ENCODE measurements around the gene SUMO2.
A peak's percentile ranks its signal among the peaks of the same experiment; 100 is the strongest.

SUMO2 gene

DNA sequence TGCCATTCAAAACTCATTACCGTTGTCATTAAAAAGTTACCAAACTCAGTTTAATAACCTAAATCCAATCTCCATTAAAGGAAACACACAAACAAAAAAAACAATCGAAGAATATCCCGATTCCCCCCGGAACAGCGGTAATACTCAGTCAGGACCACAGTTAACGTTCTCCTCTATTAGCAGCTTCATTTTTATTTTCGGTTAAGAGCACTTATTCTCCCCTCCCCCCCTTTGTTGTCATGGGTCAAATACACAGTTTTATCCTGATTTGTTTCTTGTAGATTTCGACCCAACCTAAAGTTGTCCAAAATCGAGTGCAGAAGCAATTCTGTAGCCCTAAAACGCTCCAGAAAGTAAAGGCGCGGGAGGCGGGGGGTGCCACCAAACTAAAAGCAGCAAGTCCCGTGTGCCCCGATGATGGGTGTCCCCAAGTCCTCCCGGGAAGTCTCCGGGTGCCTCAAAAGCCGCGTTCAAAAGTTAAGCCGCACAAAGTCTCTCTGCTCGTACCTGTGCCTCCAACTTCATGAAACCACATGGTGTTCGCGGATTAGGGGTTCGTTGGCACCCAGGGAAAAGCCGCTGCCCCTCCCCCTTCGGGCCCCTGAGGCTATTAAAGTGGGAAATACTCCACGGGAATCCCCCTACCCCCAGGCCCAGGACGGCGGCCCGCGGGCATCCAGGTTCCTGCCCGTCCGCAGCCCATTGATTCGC is 996 bp downstream of the SUMO2 start:
- H2AFZ ChIP-seq (ENCODE audit: low read depth, low read length): no peak overlapping the region
- H3K9me3 ChIP-seq (ENCODE audit: insufficient read depth, low read length): no peaks in the 10 kb centered on the region
- peaks cover 69% of the 10 kb centered on the region for H3K79me2 ChIP-seq (ENCODE audit: low read length)
- peaks cover 33% of the 10 kb centered on the region for H4K20me1 ChIP-seq (ENCODE audit: insufficient read depth, low read length)
- H3K27me3 ChIP-seq (ENCODE audit: low read depth, low read length): no peaks in the 10 kb centered on the region
- TF ChIP-seq EZH2phosphoT487 (IDR thresholded peaks at IDR 0.05; ENCODE audit: low read depth): no peak
- TF ChIP-seq, protein P1, sequence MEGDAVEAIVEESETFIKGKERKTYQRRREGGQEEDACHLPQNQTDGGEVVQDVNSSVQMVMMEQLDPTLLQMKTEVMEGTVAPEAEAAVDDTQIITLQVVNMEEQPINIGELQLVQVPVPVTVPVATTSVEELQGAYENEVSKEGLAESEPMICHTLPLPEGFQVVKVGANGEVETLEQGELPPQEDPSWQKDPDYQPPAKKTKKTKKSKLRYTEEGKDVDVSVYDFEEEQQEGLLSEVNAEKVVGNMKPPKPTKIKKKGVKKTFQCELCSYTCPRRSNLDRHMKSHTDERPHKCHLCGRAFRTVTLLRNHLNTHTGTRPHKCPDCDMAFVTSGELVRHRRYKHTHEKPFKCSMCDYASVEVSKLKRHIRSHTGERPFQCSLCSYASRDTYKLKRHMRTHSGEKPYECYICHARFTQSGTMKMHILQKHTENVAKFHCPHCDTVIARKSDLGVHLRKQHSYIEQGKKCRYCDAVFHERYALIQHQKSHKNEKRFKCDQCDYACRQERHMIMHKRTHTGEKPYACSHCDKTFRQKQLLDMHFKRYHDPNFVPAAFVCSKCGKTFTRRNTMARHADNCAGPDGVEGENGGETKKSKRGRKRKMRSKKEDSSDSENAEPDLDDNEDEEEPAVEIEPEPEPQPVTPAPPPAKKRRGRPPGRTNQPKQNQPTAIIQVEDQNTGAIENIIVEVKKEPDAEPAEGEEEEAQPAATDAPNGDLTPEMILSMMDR (IDR thresholded peaks at IDR 0.05; ENCODE audit: low read depth, low read length): no peak
- H3K9ac ChIP-seq (ENCODE audit: low read length): peak overlapping the region; percentile 99
- H3K4me3 ChIP-seq (ENCODE audit: low read length): peak overlapping the region; percentile 96
- peak overlapping the region; percentile 84 for H3K27ac ChIP-seq (ENCODE audit: low read length)
- H3K4me1 ChIP-seq (ENCODE audit: low read length): peaks cover 13% of the 10 kb centered on the region
- peak overlapping the region; percentile 92 for H3K4me2 ChIP-seq (ENCODE audit: low read length)
- peaks cover 34% of the 10 kb centered on the region for H3K36me3 ChIP-seq (replicated peaks; ENCODE audit: low read depth, low read length)

DNA sequence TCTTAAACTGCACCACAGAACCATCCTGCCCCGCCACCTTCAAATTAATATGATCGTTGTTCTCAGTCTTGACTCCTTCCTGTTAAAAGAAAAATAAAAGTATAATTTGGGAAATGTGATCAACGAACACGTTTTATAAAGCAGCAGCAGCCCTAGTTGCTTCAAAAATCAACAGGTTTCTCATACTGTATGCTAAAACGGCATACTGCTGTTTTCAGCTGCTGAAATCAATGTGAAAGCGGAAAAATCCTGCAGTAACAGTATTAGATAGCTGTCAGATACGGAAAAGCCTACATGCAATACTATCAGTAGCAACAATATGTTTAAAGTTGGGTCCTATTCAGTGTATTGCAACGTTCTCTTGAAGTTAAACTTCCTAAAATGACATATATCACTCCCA is 1.6 kb downstream of the SUMO2 start:
- peaks cover 40% of the 10 kb centered on the region for H4K20me1 ChIP-seq (ENCODE audit: insufficient read depth, low read length)
- TF ChIP-seq EZH2phosphoT487 (IDR thresholded peaks at IDR 0.05; ENCODE audit: low read depth): no peak
- TF ChIP-seq, protein P1 (IDR thresholded peaks at IDR 0.05; ENCODE audit: low read depth, low read length): no peak
- H3K36me3 ChIP-seq (replicated peaks; ENCODE audit: low read depth, low read length): peaks cover 39% of the 10 kb centered on the region

DNA sequence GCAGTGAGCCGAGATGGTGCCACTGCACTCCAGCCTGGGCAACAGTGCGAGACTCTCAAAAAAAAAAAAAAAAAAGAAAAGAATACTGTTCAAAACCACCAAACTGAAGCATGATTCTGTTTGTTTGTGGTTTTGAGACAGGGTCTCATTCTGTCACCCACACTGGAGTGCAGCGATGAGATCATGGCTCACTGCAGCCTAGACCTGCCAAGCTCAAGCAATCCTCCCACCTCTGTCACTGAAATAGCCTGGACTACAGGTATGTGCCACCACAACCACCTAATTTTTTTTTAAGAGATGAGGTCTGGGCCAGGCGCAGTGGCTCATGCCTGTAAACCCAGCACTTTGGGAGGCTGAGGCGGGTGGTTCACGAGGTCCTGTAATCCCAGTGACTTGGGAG is 4.3 kb downstream of the SUMO2 start:
- no peak for TF ChIP-seq EZH2phosphoT487 (IDR thresholded peaks at IDR 0.05; ENCODE audit: low read depth)
- TF ChIP-seq, protein P1 (IDR thresholded peaks at IDR 0.05; ENCODE audit: low read depth, low read length): no peak
- peaks cover 58% of the 10 kb centered on the region for H3K36me3 ChIP-seq (replicated peaks; ENCODE audit: low read depth, low read length)
- H3K27ac ChIP-seq (ENCODE audit: low read length): no peak overlapping the region
- H3K9ac ChIP-seq (ENCODE audit: low read length): no peak overlapping the region
- H4K20me1 ChIP-seq (ENCODE audit: insufficient read depth, low read length): peaks cover 50% of the 10 kb centered on the region
- peaks cover 17% of the 10 kb centered on the region for H3K4me1 ChIP-seq (ENCODE audit: low read length)
- no peak overlapping the region for H2AFZ ChIP-seq (ENCODE audit: low read depth, low read length)
- no peak overlapping the region for H3K4me3 ChIP-seq (ENCODE audit: low read length)
- no peaks in the 10 kb centered on the region for H3K27me3 ChIP-seq (ENCODE audit: low read depth, low read length)
- peaks cover 97% of the 10 kb centered on the region for H3K79me2 ChIP-seq (ENCODE audit: low read length)
- H3K4me2 ChIP-seq (ENCODE audit: low read length): no peak overlapping the region
- no peaks in the 10 kb centered on the region for H3K9me3 ChIP-seq (ENCODE audit: insufficient read depth, low read length)

More for the DNA sequence above, 1.6 kb downstream of the SUMO2 start:
- H3K9me3 ChIP-seq (ENCODE audit: insufficient read depth, low read length): no peaks in the 10 kb centered on the region
- H3K79me2 ChIP-seq (ENCODE audit: low read length): peaks cover 75% of the 10 kb centered on the region
- H2AFZ ChIP-seq (ENCODE audit: low read depth, low read length): no peak overlapping the region
- H3K4me1 ChIP-seq (ENCODE audit: low read length): peaks cover 19% of the 10 kb centered on the region
- peak overlapping the region; percentile 92 for H3K4me2 ChIP-seq (ENCODE audit: low read length)
- H3K9ac ChIP-seq (ENCODE audit: low read length): peak overlapping the region; percentile 99
- H3K4me3 ChIP-seq (ENCODE audit: low read length): peak overlapping the region; percentile 96
- no peaks in the 10 kb centered on the region for H3K27me3 ChIP-seq (ENCODE audit: low read depth, low read length)
- peak overlapping the region; percentile 84 for H3K27ac ChIP-seq (ENCODE audit: low read length)

DNA sequence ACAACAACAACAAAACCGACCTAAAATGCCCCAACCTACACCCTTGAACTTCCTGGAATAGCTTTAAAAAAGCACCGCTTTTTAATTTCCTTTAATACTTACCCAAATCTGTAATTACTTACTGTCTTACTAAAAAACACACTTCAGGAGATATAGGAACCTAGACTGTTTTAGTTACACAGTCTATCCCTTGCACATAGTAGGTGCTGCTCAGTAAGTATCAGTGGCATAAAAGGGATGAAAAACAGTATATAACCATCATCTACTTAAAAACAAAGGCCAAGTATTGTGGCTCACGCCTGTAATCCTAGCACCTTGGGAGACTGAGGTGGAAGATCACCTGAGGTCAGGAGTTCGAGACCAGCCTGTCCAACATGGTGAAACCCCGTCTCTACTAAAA is 6.1 kb downstream of the SUMO2 start:
- no peaks in the 10 kb centered on the region for H3K9me3 ChIP-seq (ENCODE audit: insufficient read depth, low read length)

More for the DNA sequence above, 6.1 kb downstream of the SUMO2 start:
- TF ChIP-seq, protein P1 (IDR thresholded peaks at IDR 0.05; ENCODE audit: low read depth, low read length): no peak
- no peak for TF ChIP-seq EZH2phosphoT487 (IDR thresholded peaks at IDR 0.05; ENCODE audit: low read depth)
- Histone ChIP-seq H4K20me1 (ENCODE audit: insufficient read depth, low read length) (peaks cover 57% of the 10 kb centered on the region), H3K36me3 (replicated peaks; ENCODE audit: low read depth, low read length) (peaks cover 65% of the 10 kb centered on the region), H3K4me3 (ENCODE audit: low read length) (no peak overlapping the region), H3K79me2 (ENCODE audit: low read length) (peaks cover 99% of the 10 kb centered on the region), H3K4me2 (ENCODE audit: low read length) (no peak overlapping the region), H2AFZ (ENCODE audit: low read depth, low read length) (no peak overlapping the region), H3K4me1 (ENCODE audit: low read length) (peaks cover 17% of the 10 kb centered on the region), H3K27ac (ENCODE audit: low read length) (no peak overlapping the region), H3K9ac (ENCODE audit: low read length) (no peak overlapping the region), H3K27me3 (ENCODE audit: low read depth, low read length) (no peaks in the 10 kb centered on the region)

All from OCI-LY3 (cell line).